Measurements from ENCODE around the gene SLC36A1. TPM values are rescaled to one million over a fixed set of nuclear protein-coding genes. Genes with fewer than 3 reads are reported as not detected.

Gene SLC36A1
- total RNA-seq, 1 experiment from 2014 or later, result 7.4 TPM

DNA sequence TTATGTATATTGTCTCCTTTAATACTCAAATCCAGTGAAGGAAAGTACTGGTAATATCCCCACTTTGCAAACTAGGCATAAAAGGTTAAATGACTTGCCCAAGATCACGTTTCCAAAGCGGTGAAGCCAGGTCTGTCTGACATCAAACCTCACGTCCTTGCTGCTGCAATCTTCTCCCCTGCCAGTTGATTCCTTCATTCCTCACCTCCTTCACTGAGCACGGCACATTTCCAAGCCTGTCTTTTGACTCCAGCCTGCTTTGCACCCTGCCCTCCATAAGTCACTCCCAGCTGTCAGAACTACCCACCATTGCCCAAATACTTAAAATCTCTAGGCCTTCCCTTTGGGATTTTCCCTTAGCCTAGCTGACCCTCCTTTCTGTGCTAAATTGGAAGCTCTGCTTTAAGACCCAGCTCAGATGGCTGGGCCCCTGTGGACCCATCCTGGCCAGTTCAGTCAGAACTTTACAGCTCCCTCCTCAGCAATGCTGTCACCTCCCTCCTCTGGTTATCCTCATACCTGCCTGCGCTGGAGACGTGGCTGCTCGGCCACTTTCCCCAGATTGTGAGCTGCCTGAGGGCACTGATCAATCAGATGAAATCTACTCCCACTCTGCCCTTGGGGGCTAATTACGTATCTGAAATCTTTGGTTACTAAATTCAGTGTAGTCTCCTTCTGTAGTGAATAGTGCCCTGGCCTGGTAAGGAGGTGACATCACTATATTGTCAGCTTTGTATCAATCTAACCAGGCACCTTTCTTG is 51.2 kb downstream of the SLC36A1 start:
- ATAC-seq, result no peak

More for the DNA sequence above, 51.2 kb downstream of the SLC36A1 start:
- DNase-seq (ENCODE audit: low read depth, low spot score), result no peak
- Histone ChIP-seq H3K36me3 (ENCODE audit: control insufficient read depth in 1 of 2, insufficient read depth in 2 of 2, low read length in 2 of 2) (no peaks in the 10 kb centered on the region), H3K9me3 (ENCODE audit: control insufficient read depth in 1 of 2, insufficient read depth in 1 of 2, low read depth in 1 of 2, low read length in 2 of 2) (no peaks in the 10 kb centered on the region), H3K4me1 (ENCODE audit: control insufficient read depth in 1 of 2, insufficient read depth in 2 of 2, low read length in 2 of 2) (peaks cover 0 to 2% of the 10 kb centered on the region in 2 experiments; a peak in 1 of 4 replicates), H2AFZ (ENCODE audit: low read depth, low read length, poor library complexity, severe bottlenecking) (no peak overlapping the region), H3K27me3 (ENCODE audit: insufficient read depth, low read length) (no peaks in the 10 kb centered on the region), H3K4me3 (replicated peaks in 1 of 2; ENCODE audit: low read depth in 1 of 2, low read length in 2 of 2) (no peak overlapping the region), H3K79me2 (ENCODE audit: insufficient read depth, low read length) (no peaks in the 10 kb centered on the region), H3K4me2 (ENCODE audit: low read length) (no peak overlapping the region), H3K9me2 (ENCODE audit: insufficient read depth) (no peaks in the 10 kb centered on the region), H3K27ac (ENCODE audit: low read depth, low read length) (no peak overlapping the region), H4K20me1 (ENCODE audit: insufficient read depth) (no peaks in the 10 kb centered on the region), H3K9ac (ENCODE audit: low read length) (no peak overlapping the region)
- CTCF ChIA-PET, result interaction anchor here (1.0 to 1.6 kb wide), 3 partner anchors 10 to 154 kb away, joined by 3 to 5 read pairs (median 5); partner anchors contain the start of gene SLC36A1
- TF ChIP-seq EZH2phosphoT487 (IDR thresholded peaks at IDR 0.05; ENCODE audit: borderline replicate concordance), result no peak
- no peak for TF ChIP-seq POLR2AphosphoS5 (IDR thresholded peaks at IDR 0.05; ENCODE audit: low read depth, low read length)
- TF ChIP-seq SIN3A (IDR thresholded peaks at IDR 0.05; ENCODE audit: low read depth), result no peak
- no peak for TF ChIP-seq CBX3 (IDR thresholded peaks at IDR 0.05; ENCODE audit: low read depth)
- no peak for TF ChIP-seq ZFX (IDR thresholded peaks at IDR 0.05)
- no peak for TF ChIP-seq JUND (IDR thresholded peaks at IDR 0.05)
- TF ChIP-seq ZNF274 (IDR thresholded peaks at IDR 0.05; ENCODE audit: low read depth, low read length), result no peak
- TF ChIP-seq, protein P1, sequence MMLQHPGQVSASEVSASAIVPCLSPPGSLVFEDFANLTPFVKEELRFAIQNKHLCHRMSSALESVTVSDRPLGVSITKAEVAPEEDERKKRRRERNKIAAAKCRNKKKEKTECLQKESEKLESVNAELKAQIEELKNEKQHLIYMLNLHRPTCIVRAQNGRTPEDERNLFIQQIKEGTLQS (IDR thresholded peaks at IDR 0.05), result no peak
- no peak for TF ChIP-seq YY1 (IDR thresholded peaks at IDR 0.05; ENCODE audit: extremely low read depth, insufficient replicate concordance, low read depth, low read length)
- TF ChIP-seq, protein P2, sequence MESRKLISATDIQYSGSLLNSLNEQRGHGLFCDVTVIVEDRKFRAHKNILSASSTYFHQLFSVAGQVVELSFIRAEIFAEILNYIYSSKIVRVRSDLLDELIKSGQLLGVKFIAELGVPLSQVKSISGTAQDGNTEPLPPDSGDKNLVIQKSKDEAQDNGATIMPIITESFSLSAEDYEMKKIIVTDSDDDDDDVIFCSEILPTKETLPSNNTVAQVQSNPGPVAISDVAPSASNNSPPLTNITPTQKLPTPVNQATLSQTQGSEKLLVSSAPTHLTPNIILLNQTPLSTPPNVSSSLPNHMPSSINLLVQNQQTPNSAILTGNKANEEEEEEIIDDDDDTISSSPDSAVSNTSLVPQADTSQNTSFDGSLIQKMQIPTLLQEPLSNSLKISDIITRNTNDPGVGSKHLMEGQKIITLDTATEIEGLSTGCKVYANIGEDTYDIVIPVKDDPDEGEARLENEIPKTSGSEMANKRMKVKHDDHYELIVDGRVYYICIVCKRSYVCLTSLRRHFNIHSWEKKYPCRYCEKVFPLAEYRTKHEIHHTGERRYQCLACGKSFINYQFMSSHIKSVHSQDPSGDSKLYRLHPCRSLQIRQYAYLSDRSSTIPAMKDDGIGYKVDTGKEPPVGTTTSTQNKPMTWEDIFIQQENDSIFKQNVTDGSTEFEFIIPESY (IDR thresholded peaks at IDR 0.05; ENCODE audit: extremely low read depth, insufficient replicate concordance, low read length), result no peak
- intact Hi-C loops (cut with micrococcal nuclease), result loop anchor here (10.0 kb wide), 1 partner anchor 184 kb away; no protein-coding TSS in a partner anchor
- RAD21 ChIA-PET (ENCODE audit: low non-redundant PET in 1 of 2, low total read pairs in 2 of 2, uncharacterized antibody in 2 of 2, unreplicated experiment in 2 of 2), result no interaction called here
- POLR2A ChIA-PET, result no interaction called here
- BruUV-seq (replicated peaks), result no TSS peak

Measured in HCT116 (cell line).